ENCODE results near the gene AMFR.
A peak's percentile ranks its signal among the peaks of the same experiment; 100 is the strongest.

The AMFR gene

GRCh38 chr16:56366945-56367344 lies 58.4 kb downstream of the AMFR start:
- no peak overlapping the region for H3K4me3 ChIP-seq (ENCODE audit: low read depth, low read length)
- no peak for DNase-seq (ENCODE audit: low read depth)

- no peak overlapping the region for H3K4me3 ChIP-seq (ENCODE audit: low read depth, low read length)
- no peak for DNase-seq (ENCODE audit: low read depth)
Observed at GRCh38 chr16:56365552-56365951, 59.8 kb downstream of the AMFR start.

DNA sequence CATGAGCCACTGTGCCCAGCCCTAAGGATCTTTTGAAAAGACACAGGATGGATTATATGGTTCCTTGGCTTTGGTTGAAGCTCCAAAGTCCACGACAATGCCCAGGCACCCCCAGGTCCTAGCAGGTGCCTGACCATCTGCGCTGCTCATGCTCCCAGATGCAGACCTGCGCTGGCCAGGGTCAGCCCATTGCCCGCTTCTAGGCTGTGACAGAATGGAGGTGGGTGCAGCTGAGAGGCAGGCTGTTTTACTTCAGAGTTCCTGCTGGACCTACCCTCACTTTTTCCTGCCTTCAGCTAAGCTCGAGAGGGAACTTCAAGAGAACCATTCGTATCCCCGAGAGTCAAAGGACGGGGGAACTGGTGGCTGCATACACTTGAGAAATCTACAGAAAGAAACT lies 60.5 kb downstream of the AMFR start:
- no peak for DNase-seq (ENCODE audit: low read depth)

GRCh38 chr16:56363781-56364565 lies 61.4 kb downstream of the AMFR start:
- no peak overlapping the region for H3K4me3 ChIP-seq (ENCODE audit: low read depth, low read length)
- DNase-seq (ENCODE audit: low read depth) = no peak

More for the DNA sequence above, 60.5 kb downstream of the AMFR start:
- no peak overlapping the region for H3K4me3 ChIP-seq (ENCODE audit: low read depth, low read length)

- DNase-seq (ENCODE audit: low read depth) = no peak
- no peak overlapping the region for H3K4me3 ChIP-seq (ENCODE audit: low read depth, low read length)
Observed at GRCh38 chr16:56363181-56363716, 62.1 kb downstream of the AMFR start.

DNA sequence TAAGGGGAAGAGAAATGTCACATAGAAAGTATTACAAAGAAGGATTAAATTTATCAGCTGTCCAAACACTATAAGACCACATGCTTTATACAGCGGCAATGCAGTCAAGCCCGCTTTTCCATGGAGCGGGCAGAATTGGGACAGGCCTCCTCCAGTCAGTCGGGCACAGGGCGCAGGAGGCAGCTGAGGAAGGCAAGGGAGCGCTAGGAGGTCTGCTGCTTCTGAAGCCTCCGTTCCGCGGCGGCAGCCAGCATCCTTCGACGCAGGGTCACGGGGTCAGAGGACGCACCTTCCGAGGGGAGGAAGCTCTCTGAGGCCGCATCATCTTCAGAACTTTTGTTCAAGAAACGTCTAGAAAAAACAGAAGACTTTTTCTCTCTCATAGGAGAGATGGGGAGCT lies 62.6 kb downstream of the AMFR start:
- H3K4me3 ChIP-seq (ENCODE audit: low read depth, low read length) = no peak overlapping the region
- no peak for DNase-seq (ENCODE audit: low read depth)

GRCh38 chr16:56362057-56362655 lies 63.2 kb downstream of the AMFR start:
- no peak overlapping the region for H3K4me3 ChIP-seq (ENCODE audit: low read depth, low read length)
- no peak for DNase-seq (ENCODE audit: low read depth)

GRCh38 chr16:56360117-56361008 lies 65.0 kb downstream of the AMFR start:
- no peak for DNase-seq (ENCODE audit: low read depth)
- no peak overlapping the region for H3K4me3 ChIP-seq (ENCODE audit: low read depth, low read length)

- DNase-seq (ENCODE audit: low read depth) = no peak
Observed at GRCh38 chr16:56357765-56358322, 67.5 kb downstream of the AMFR start.

GRCh38 chr16:56357241-56357764 lies 68.0 kb downstream of the AMFR start:
- DNase-seq (ENCODE audit: low read depth) = no peak
- H3K4me3 ChIP-seq (ENCODE audit: low read depth, low read length) = peak overlapping the region; percentile 40

More at GRCh38 chr16:56357765-56358322, 67.5 kb downstream of the AMFR start:
- H3K4me3 ChIP-seq (ENCODE audit: low read depth, low read length) = no peak overlapping the region

- DNase-seq (ENCODE audit: low read depth) = peak; percentile 44
- H3K4me3 ChIP-seq (ENCODE audit: low read depth, low read length) = peak overlapping the region; percentile 40
Observed at GRCh38 chr16:56356276-56357240, 68.8 kb downstream of the AMFR start.

DNA sequence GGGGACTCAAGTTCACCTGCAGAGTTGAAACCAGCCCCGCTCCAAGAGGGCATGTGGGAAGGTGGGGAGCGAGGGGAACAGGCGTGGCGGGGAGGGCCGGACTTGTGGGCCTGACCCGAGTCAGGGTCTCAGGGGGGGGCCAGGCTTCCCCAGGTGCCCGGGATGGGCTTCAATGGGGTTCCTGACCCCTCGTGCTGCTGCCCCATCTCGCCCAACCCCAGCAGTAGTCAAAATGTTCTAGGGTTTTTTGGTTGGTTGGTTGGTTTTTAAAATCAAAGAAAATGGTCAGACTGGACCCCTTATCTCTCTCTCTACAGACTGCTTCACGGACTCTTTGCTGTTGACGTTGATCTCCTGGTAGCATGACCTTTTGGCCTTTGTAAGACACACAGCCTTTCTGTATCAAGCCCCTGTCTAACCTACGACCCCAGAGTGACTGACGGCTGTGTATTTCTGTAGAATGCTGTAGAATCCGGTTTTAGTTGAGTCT lies 69.5 kb downstream of the AMFR start:
- no peak overlapping the region for H3K4me3 ChIP-seq (ENCODE audit: low read depth, low read length)
- no peak for DNase-seq (ENCODE audit: low read depth)

GRCh38 chr16:56355221-56355620 lies 70.1 kb downstream of the AMFR start:
- no peak for DNase-seq (ENCODE audit: low read depth)

GRCh38 chr16:56354746-56355145 lies 70.6 kb downstream of the AMFR start:
- no peak for DNase-seq (ENCODE audit: low read depth)
- H3K4me3 ChIP-seq (ENCODE audit: low read depth, low read length) = no peak overlapping the region

More at GRCh38 chr16:56355221-56355620, 70.1 kb downstream of the AMFR start:
- H3K4me3 ChIP-seq (ENCODE audit: low read depth, low read length) = no peak overlapping the region

GRCh38 chr16:56354016-56354415 lies 71.3 kb downstream of the AMFR start:
- no peak for DNase-seq (ENCODE audit: low read depth)
- H3K4me3 ChIP-seq (ENCODE audit: low read depth, low read length) = no peak overlapping the region

- no peak for DNase-seq (ENCODE audit: low read depth)
- H3K4me3 ChIP-seq (ENCODE audit: low read depth, low read length) = no peak overlapping the region
Observed at GRCh38 chr16:56353054-56353921, 72.1 kb downstream of the AMFR start.

- DNase-seq (ENCODE audit: low read depth) = no peak
- no peak overlapping the region for H3K4me3 ChIP-seq (ENCODE audit: low read depth, low read length)
Observed at GRCh38 chr16:56352351-56353053, 72.8 kb downstream of the AMFR start.

Measured in skeletal muscle cell (primary cell).